GM18861 (cell line): ENCODE results near the gene LRP1B.
"Not testable (repeated sequence)": the region's sequence is repeated elsewhere in the genome, so short reads cannot be mapped to it uniquely, and the experiment has no call there.

Experiments used
- ATAC-seq: cut with Tn5 transposase; IDR thresholded peaks from one replicate; pipeline ENCODE4 v1.9.1; 2021; ENCODE audit not compliant: unreplicated experiment

LRP1B gene

GRCh38 chr2:140509765-140510164, 1621.1 kb downstream of the LRP1B start:
- no peak for ATAC-seq

GRCh38 chr2:140508756-140509155, 1622.1 kb downstream of the LRP1B start:
- no peak for ATAC-seq

- ATAC-seq = no peak
Observed at GRCh38 chr2:140506606-140507005, 1624.2 kb downstream of the LRP1B start.

- ATAC-seq = no peak
Observed at GRCh38 chr2:140504601-140505000, 1626.2 kb downstream of the LRP1B start.

GRCh38 chr2:140502951-140503630, 1627.7 kb downstream of the LRP1B start:
- ATAC-seq = no peak

GRCh38 chr2:140498360-140498759, 1632.5 kb downstream of the LRP1B start:
- ATAC-seq = no peak

DNA sequence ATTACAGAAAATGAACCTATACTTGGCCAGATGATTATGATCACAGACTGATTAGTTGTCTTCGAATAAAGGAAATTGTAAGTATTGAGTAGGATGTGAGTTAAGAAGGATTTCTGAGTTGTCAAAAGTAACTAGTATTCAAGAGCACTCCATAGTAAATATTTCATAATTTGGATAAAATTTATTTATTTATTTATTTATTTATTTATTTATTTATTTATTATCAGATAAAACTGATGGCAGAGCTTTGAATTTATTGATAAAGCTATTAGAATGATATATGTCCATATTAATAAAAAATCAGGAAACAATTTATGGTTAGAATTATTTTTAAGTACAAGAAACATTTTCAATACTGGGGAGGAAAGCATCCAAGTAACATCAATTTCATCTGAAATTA, 1634.1 kb downstream of the LRP1B start:
- no peak for ATAC-seq

GRCh38 chr2:140491876-140492275, 1638.9 kb downstream of the LRP1B start:
- ATAC-seq = no peak

GRCh38 chr2:140489193-140489592, 1641.6 kb downstream of the LRP1B start:
- no peak for ATAC-seq

GRCh38 chr2:140481136-140481535, 1649.7 kb downstream of the LRP1B start:
- ATAC-seq = no peak

DNA sequence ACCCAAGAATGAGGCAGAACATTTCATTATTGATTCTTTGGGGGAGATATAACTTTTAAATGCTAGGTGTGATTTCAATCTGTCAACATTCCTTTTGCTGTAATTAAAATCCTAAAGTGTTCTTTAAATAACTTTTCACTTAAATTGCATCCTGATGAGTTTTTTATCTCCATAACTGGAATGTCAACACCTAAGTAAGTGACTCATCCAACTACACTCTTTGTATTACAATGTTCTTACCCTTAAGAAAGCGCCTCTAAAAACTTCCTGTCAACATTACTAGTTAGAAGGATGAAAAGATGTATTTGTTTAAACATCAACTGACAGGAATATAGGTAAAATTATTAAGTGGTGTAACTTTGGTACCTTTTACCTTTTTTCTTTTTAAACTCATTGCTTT, 1657.0 kb downstream of the LRP1B start:
- ATAC-seq = no peak

GRCh38 chr2:140472676-140473075, 1658.1 kb downstream of the LRP1B start:
- ATAC-seq = no peak

DNA sequence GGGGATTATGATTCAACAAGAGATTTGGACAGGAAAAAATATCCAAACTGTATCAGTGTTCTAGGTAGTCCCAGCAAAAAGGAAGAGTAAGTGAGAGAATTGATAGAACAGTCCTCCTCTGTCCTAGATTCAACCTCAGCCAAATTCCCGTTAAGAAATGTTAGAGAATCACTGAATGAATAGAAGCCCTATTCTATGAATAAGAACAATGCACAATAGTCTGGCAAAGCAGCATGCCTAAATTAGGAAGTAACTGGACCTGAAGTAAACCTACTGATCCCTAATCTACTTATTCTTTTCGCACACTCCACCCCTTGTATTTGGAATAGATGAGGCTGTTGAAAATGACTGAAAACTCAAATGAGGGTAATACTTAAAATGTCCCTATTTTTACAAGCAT, 1665.5 kb downstream of the LRP1B start:
- no peak for ATAC-seq

DNA sequence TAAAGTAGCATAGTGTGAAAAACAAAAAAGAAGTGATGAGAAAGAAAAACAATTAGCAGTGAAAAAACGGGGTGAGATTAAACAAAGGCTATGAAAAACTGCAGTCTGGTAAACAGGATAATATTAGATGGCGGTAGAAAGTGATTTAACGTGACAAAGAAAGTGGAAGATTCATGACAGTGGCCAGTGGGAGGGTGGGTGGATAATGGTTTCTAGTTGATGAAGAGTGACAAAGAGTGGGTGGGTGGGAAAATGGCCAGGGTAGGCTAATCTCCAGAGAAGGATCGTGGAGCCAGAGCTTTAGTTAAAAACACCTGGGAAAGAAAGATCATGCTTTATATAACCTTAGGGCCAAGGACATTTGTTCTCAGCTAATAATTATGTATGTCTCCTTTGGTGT, 1667.8 kb downstream of the LRP1B start:
- ATAC-seq = no peak

DNA sequence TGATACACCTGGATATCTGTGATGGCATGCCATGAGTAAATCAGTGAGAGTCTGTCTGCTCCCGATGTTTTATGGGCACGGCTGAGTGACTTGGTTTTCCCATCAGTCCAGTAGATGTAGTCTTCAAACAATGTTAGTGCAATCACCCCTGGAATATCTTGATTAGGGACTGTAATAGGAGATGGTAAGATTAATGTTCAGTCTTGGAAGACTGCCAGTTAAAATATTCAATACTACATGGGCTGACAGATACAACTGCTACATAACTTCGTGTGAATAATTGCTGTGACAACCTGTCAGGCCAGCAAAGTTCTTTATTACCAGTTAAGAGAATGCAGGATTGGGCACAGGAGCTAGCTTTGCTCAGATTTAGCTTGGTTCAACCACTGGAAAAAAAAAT, 1673.3 kb downstream of the LRP1B start:
- no peak for ATAC-seq

DNA sequence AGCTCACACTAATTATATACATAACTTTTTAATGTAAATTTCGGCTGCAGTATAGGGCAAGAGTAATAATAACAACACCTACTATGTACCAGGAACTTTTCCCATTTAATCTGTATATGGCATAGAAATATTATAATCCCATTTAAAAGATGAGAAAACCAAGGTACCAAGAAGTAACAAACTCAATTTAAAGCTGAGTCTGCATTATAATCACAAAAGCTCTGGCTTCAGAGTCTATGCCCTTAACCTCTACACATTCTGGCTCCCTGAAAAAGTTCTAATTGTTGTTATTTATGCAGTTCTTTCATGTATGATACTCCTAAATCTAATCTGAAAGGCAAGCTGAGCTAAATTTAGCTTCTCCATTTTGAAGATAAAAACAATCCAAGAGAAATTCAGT, 1675.5 kb downstream of the LRP1B start:
- ATAC-seq = no peak

DNA sequence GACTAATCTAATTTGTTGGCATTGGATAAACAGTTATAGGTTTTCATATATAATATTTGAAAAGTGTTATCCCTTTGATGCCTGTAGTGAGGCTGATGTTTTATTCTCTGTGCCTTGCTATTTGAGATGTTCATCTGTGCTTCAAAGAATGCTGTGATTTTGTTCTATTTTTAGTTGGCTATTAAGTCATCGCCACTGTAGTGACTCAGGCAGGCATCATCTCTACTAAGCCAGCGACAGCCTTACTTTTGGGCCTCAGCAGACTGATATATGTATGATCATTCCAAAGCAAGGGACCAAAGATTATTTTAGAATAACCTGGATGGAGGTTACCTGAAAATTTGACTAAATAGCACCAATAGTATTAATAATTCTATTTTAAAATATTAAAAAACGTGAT, 1676.1 kb downstream of the LRP1B start:
- no peak for ATAC-seq

GRCh38 chr2:140451324-140451723, 1679.5 kb downstream of the LRP1B start:
- ATAC-seq = no peak

GRCh38 chr2:140442319-140442718, 1688.5 kb downstream of the LRP1B start:
- ATAC-seq = no peak

- no peak for ATAC-seq
Observed at GRCh38 chr2:140440815-140441214, 1690.0 kb downstream of the LRP1B start.

- ATAC-seq = no peak
Observed at GRCh38 chr2:140436936-140437335, 1693.9 kb downstream of the LRP1B start.

DNA sequence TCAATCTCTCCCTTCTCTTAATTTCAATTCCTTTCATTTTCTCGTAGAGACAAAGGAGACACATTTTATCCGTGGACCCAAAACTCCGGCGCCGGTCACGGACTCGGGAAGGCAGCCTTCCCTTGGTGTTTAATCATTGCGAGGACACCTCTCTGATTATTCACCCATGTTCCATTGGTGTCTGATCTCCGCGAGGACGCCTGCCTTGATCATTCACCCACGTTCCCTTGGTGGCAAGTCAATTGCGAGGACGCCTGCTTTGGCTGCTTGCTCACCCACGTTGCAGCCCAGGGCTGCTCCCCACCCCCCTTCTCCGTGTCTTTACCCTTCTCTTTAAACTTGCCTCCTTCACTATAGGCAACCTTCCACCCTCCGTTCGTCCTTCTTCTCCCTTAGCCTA, 1703.8 kb downstream of the LRP1B start:
- not testable (repeated sequence) for ATAC-seq

- no peak for ATAC-seq
Observed at GRCh38 chr2:140424471-140424870, 1706.3 kb downstream of the LRP1B start.
